GM12878 (cell line): ENCODE measurements around the gene USP12. TPM values are rescaled to one million over a fixed set of nuclear protein-coding genes. Genes with fewer than 3 reads are reported as not detected.

Experiments
- ATAC-seq: fragments of 200-7000 bp; cut with Tn5 transposase; 3 replicates; pipeline ENCODE4 v1.9.1; 2020; ENCODE audit warnings: mild to moderate bottlenecking, moderate library complexity
- BruUV-seq: library from RNA; stranded (reverse); fragments of 400-500 nt; replicated peaks from 2 replicates; lab custom pipeline; 2021; lab: Mats Ljungman, UMichigan
- CTCF ChIA-PET: fragments of 300-600 bp; sonication (Branson Sonifier 250); formaldehyde crosslinking; extraction: SDS; loops from one replicate; lab custom pipeline; 2021; ENCODE audit warnings: inconsistent platforms; lab: Yijun Ruan, JAX
- POLR2A ChIA-PET: fragments of 350-600 bp; formaldehyde crosslinking; extraction: SDS; loops from one replicate; lab custom pipeline; 2021; ENCODE audit warnings: inconsistent platforms; lab: Charles Lee
- RAD21 ChIA-PET: fragments of 300-600 bp; sonication (Branson Sonifier 250); formaldehyde crosslinking; loops from one replicate; lab custom pipeline; 2023; ENCODE audit warnings: antibody characterized with exemption; ENCODE audit not compliant: unreplicated experiment; lab: Charles Lee
- SMC1A ChIA-PET: fragments of 300-600 bp; sonication (Branson Sonifier 250); formaldehyde crosslinking; loops from one replicate; lab custom pipeline; 2023; ENCODE audit not compliant: unreplicated experiment, uncharacterized antibody; lab: Charles Lee
- DNase-seq: peaks from one replicate; pipeline ENCODE4 v3.0.0-alpha.2; 2011; ENCODE audit warnings: low read depth, low spot score
- FAIRE-seq: peaks from 3 replicates; lab custom pipeline; 2011; peaks lifted over from hg19 to GRCh38; lab: Jason Lieb, UNC
- H2AFZ ChIP-seq: 2 replicates; pipeline ENCODE4 v1.6.0; 2011; ENCODE audit warnings: low read depth, low read length, control low read depth; ENCODE audit not compliant: control insufficient read depth
- H3K27ac ChIP-seq: 2 replicates; pipeline ENCODE4 v1.5.1; 2011; ENCODE audit warnings: control low read depth; ENCODE audit not compliant: control insufficient read depth, insufficient read depth
- H3K27me3 ChIP-seq, 2 experiments: replicated peaks in 1 of 2; 2 replicates each; pipeline versions ENCODE4 v1.6.0 to v1.6.1; 2011; ENCODE audit warnings: low read length in 1 of 2; ENCODE audit not compliant: control insufficient read depth in 2 of 2, insufficient read depth in 2 of 2
- H3K36me3 ChIP-seq, 2 experiments: 2 replicates each; pipeline ENCODE4 v1.5.1; 2011; ENCODE audit warnings: low read length in 1 of 2; ENCODE audit not compliant: control insufficient read depth in 2 of 2, insufficient read depth in 2 of 2
- H3K4me1 ChIP-seq: 2 replicates; pipeline ENCODE4 v1.6.1; 2011; ENCODE audit warnings: mild to moderate bottlenecking, low read length, moderate library complexity, mixed read lengths; ENCODE audit not compliant: control insufficient read depth, insufficient read depth
- H3K4me2 ChIP-seq: 2 replicates; pipeline ENCODE4 v1.6.0; 2011; ENCODE audit warnings: control low read depth; ENCODE audit not compliant: control insufficient read depth, insufficient read depth
- H3K4me3 ChIP-seq: fragments of 200-600 bp; sonication (generic); 2 replicates; pipeline ENCODE4 v1.5.1; 2016
- H3K79me2 ChIP-seq: 2 replicates; pipeline ENCODE4 v1.6.0; 2011; ENCODE audit warnings: low read length; ENCODE audit not compliant: control insufficient read depth, insufficient read depth
- H3K9ac ChIP-seq: 2 replicates; pipeline ENCODE4 v1.8.0; 2011; ENCODE audit warnings: low read length, control low read depth, mixed read lengths; ENCODE audit not compliant: control insufficient read depth, insufficient read depth
- H3K9me3 ChIP-seq: replicated peaks from 3 replicates; pipeline ENCODE4 v1.5.1; 2011; ENCODE audit warnings: mild to moderate bottlenecking, low read length; ENCODE audit not compliant: control insufficient read depth, insufficient read depth
- H4K20me1 ChIP-seq: 2 replicates; pipeline ENCODE4 v1.6.0; 2011; ENCODE audit not compliant: control insufficient read depth, insufficient read depth
- GATAD2B ChIP-seq: fragments of 450-650 bp; conservative IDR thresholded peaks from 2 replicates; pipeline ENCODE4 v1.6.1; 2017; ENCODE audit warnings: low read depth, mild to moderate bottlenecking, moderate library complexity
- HDAC2 ChIP-seq: fragments of 200-600 bp; sonication (generic); IDR thresholded peaks from 2 replicates; pipeline ENCODE4 v1.6.1; 2017
- HDAC6 ChIP-seq: fragments of 200-600 bp; sonication (generic); IDR thresholded peaks from one replicate; pipeline ENCODE4 v1.8.0; 2017; ENCODE audit warnings: antibody characterized with exemption; ENCODE audit not compliant: unreplicated experiment
- LARP7 ChIP-seq: fragments of 450-650 bp; IDR thresholded peaks from 2 replicates; pipeline ENCODE4 v1.6.1; 2017; ENCODE audit warnings: mild to moderate bottlenecking
- PAX5 ChIP-seq: IDR thresholded peaks from 2 replicates; pipeline ENCODE4 v1.6.1; 2011; ENCODE audit warnings: low read depth, low read length, borderline replicate concordance
- RUNX3 ChIP-seq: IDR thresholded peaks from 2 replicates; pipeline ENCODE4 v1.6.1; 2012; ENCODE audit warnings: low read length, inconsistent platforms
- SMARCA5 ChIP-seq: fragments of 450-650 bp; IDR thresholded peaks from 2 replicates; pipeline ENCODE4 v1.6.1; 2017; ENCODE audit warnings: mild to moderate bottlenecking
- SMC3 ChIP-seq: IDR thresholded peaks from 2 replicates; pipeline ENCODE4 v1.6.1; 2011; ENCODE audit warnings: low read length, improper control_type of control experiment, borderline replicate concordance
- TCF3 ChIP-seq: IDR thresholded peaks from 2 replicates; pipeline ENCODE4 v1.6.1; 2012; ENCODE audit warnings: low read depth, mild to moderate bottlenecking, low read length, borderline replicate concordance; ENCODE audit not compliant: insufficient read depth
- YBX1 ChIP-seq: fragments of 450-650 bp; IDR thresholded peaks from 2 replicates; pipeline ENCODE4 v1.6.1; 2016; ENCODE audit warnings: antibody characterized with exemption
- ZNF207 ChIP-seq: fragments of 450-650 bp; IDR thresholded peaks from 2 replicates; pipeline ENCODE4 v1.6.1; 2014; ENCODE audit warnings: antibody characterized with exemption, mild to moderate bottlenecking, borderline replicate concordance
- WGBS: methylation state at CpG from one replicate; pipeline ENCODE4 v1.1.6; 2016; ENCODE audit warnings: low lambda C conversion rate; ENCODE audit not compliant: insufficient replicate concordance, insufficient coverage; ENCODE audit errors: missing lambda C conversion rate; 5-methylcytosine and 5-hydroxymethylcytosine counted together
- in situ Hi-C: fragments of 300-500 bp; cut with MboI; formaldehyde crosslinking; loops from 9 replicates; pipeline ENCODE4 v1.14.3; 2018; ENCODE audit warnings: mixed read lengths
- intact Hi-C: fragments of 100-400 bp; cut with micrococcal nuclease; formaldehyde crosslinking; loops from one replicate; pipeline ENCODE4 v1.14.2; 2022; ENCODE audit not compliant: unreplicated experiment
- polyA plus RNA-seq, 11 experiments: library from polyadenylated mRNA; depleted of rRNA in 4 of 11; unstranded in 6 of 11; stranded (reverse) in 5 of 11; fragments of >200 nt; fragmentation: Nextera tagmentation in 4 of 11; fragmentation: Illumina TruSeq in 1 of 11; extraction: Ambion mirVana in 4 of 11; extraction: Trizol in 1 of 11; gene quantifications; 1 replicate in 1 of 11; 2 replicates in 10 of 11; pipeline versions ENCODE4 v1.2.1 to v1.2.3, GENCODE V29; 2011 to 2016; ENCODE audit warnings: inconsistent platforms in 2 of 11, missing spikeins in 2 of 11, low read depth in 1 of 11
- total RNA-seq, 4 experiments: library from RNA; depleted of rRNA in 3 of 4; stranded (reverse); fragments of >200 nt in 3 of 4; fragmentation: Illumina TruSeq in 1 of 4; extraction: Trizol in 1 of 4; gene quantifications; 2 replicates each; pipeline versions ENCODE4 v1.2.1 to v1.2.3, GENCODE V29; 2013 to 2021

The USP12 gene
- total and polyA plus RNA-seq, 10 of the 15 experiments (the other 5 are each of a cell fraction or from before 2014, with no cell fraction given): 3.5 to 32.2 (median 24.6) TPM

GRCh38 chr13:27130979-27131623 is 40.5 kb downstream of the USP12 start (continued):
- no peak; the same call in 1 of the 2 replicates for TF ChIP-seq SMC3
- peak; percentile 81; the same call in 1 of the 2 replicates for TF ChIP-seq PAX5
- TF ChIP-seq LARP7: no peak
- 0 out of 2 replicates have a peak, but pooled peaks have one; percentile 24 for TF ChIP-seq SMARCA5
- TF ChIP-seq ZNF207: no peak
- TF ChIP-seq HDAC6: no peak
- TF ChIP-seq HDAC2: no peak
- peak; percentile 44; the same call in 1 of the 2 replicates for TF ChIP-seq GATAD2B
- TF ChIP-seq, all 136 proteins: peak for 63

DNA sequence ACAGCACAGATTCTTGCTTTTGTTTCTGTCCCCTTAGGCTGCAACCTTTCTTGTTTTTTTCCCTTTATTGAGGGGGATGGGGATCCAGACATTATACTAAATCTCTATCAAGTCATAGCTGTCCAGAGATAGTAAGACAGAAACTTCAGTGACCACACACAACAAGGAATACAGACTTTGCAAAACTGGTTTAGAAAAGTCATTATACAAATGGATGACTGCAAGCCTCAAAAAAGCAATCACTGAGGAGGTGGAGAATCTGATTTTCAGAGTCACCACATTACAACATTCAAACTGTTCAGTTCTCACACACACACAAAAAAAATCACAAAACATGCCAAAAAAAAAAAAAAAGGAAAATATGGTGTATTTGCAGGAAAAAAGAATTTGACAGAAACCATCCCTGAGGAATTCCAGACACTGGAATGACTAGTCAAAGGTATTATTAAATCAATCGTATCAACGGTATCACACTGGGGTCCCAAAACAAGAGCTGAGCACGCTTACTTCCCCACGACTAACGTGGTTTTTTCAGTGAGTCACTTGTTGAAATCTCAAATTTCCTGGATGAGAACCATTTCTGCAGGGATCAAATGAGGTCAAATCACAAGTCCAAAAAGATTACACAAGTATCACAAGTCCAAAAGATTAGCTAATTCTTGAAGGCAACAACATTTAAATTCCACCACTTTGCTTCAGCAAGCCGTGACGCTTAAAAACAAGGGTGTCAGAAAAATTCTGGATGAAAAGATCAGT is 41.2 kb downstream of the USP12 start:
- in situ Hi-C loops: no loop called here
- FAIRE-seq (no peak), ATAC-seq (no peak), DNase-seq (no peak)
- BruUV-seq: no TSS peak
- ChIA-PET SMC1A (interaction anchor here (1.0 to 9.0 kb wide), 14 partner anchors 9 to 229 kb away, joined by 3 to 168 read pairs (median 9); no protein-coding TSS in a partner anchor), CTCF (interaction anchor here (0.6 to 6.3 kb wide), 7 partner anchors 15 to 45 kb away, joined by 3 to 38 read pairs (median 3); no protein-coding TSS in a partner anchor), RAD21 (interaction anchor here (0.6 to 4.6 kb wide), 10 partner anchors 10 to 80 kb away, joined by 3 to 56 read pairs (median 4); no protein-coding TSS in a partner anchor), POLR2A (interaction anchor here (0.8 to 5.5 kb wide), 6 partner anchors 15 to 46 kb away, joined by 4 to 42 read pairs (median 5); no protein-coding TSS in a partner anchor)
- Histone ChIP-seq H2AFZ (no peak overlapping the region), H3K79me2 (peaks cover 79% of the 10 kb centered on the region), H3K27me3 (no peaks in the 10 kb centered on the region), H4K20me1 (no peaks in the 10 kb centered on the region), H3K36me3 (peaks cover 2% of the 10 kb centered on the region in 2 experiments; a peak in 3 of 4 replicates), H3K4me2 (peak overlapping the region; percentile 70; the same call in 1 of the 2 replicates), H3K4me1 (peaks cover 38% of the 10 kb centered on the region), H3K27ac (peak overlapping the region; percentile 39; the same call in 1 of the 2 replicates), H3K4me3 (no peak overlapping the region), H3K9me3 (peaks cover 17% of the 10 kb centered on the region; the same call in 2 of the 3 replicates), H3K9ac (no peak overlapping the region)
- intact Hi-C loops: loop anchor here (5.0 kb wide), 1 partner anchor 122 kb away; the partner anchor contains the start of gene RPL21
- peak; percentile 48; the same call in 1 of the 2 replicates for TF ChIP-seq RUNX3
- no peak for TF ChIP-seq TCF3
- TF ChIP-seq YBX1: no peak
- 42% methylated on average over 7 of the region's 7 CpGs for WGBS
